ENCODE results near the gene AGBL4.

GRCh38 chr1:48561444-48561843 is 1462.3 kb downstream of the AGBL4 start:
- TF ChIP-seq EP300 (IDR thresholded peaks at IDR 0.05; ENCODE audit: borderline replicate concordance) = no peak
- TF ChIP-seq, protein P1, sequence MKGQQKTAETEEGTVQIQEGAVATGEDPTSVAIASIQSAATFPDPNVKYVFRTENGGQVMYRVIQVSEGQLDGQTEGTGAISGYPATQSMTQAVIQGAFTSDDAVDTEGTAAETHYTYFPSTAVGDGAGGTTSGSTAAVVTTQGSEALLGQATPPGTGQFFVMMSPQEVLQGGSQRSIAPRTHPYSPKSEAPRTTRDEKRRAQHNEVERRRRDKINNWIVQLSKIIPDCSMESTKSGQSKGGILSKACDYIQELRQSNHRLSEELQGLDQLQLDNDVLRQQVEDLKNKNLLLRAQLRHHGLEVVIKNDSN (IDR thresholded peaks at IDR 0.05) = no peak
- TF ChIP-seq RAD21 (IDR thresholded peaks at IDR 0.05; ENCODE audit: low read depth) = no peak

All from Ishikawa (cell line).